ENCODE data around the gene CRYBG2.

GRCh38 chr1:26318338-26319064, 35.4 kb downstream of the CRYBG2 start:
- TF ChIP-seq ZNF710 (CRISPR knock-in tag; IDR thresholded peaks at IDR 0.05; ENCODE audit: borderline replicate concordance), result no peak
- TF ChIP-seq HOXA5 (CRISPR knock-in tag; IDR thresholded peaks at IDR 0.05), result no peak
- no peak for TF ChIP-seq CTCF (CRISPR knock-in tag; IDR thresholded peaks at IDR 0.05)
- no peak for TF ChIP-seq POLR2AphosphoS5 (IDR thresholded peaks at IDR 0.05; ENCODE audit: low read depth, low read length)
- no peak for TF ChIP-seq HMGXB4 (CRISPR knock-in tag; IDR thresholded peaks at IDR 0.05; ENCODE audit: borderline replicate concordance in 1 of 2, low read depth in 1 of 2)
- no peak for TF ChIP-seq EP300 (IDR thresholded peaks at IDR 0.05; ENCODE audit: low read depth in 2 of 2, low read length in 2 of 2)
- TF ChIP-seq EP300 (CRISPR knock-in tag; IDR thresholded peaks at IDR 0.05; ENCODE audit: borderline replicate concordance), result no peak
- TF ChIP-seq NFE2 (CRISPR knock-in tag; IDR thresholded peaks at IDR 0.05), result no peak
- no peak for TF ChIP-seq HNRNPK (IDR thresholded peaks at IDR 0.05; ENCODE audit: low read depth, low read length, poor library complexity, severe bottlenecking)
- TF ChIP-seq E2F5 (CRISPR knock-in tag; conservative IDR thresholded peaks at IDR 0.05), result no peak
- TF ChIP-seq GFI1 (CRISPR knock-in tag; IDR thresholded peaks at IDR 0.05; ENCODE audit: borderline replicate concordance), result no peak
- no peak for TF ChIP-seq ZNF274 (CRISPR knock-in tag; IDR thresholded peaks at IDR 0.05)
- no peak for TF ChIP-seq UBTF (CRISPR knock-in tag; IDR thresholded peaks at IDR 0.05)
- no peak for TF ChIP-seq CBX1 (IDR thresholded peaks at IDR 0.05; ENCODE audit: low read depth)
